Medulla oblongata (tissue), 1 donor: Measurements from ENCODE around the gene SDHAF3.
A peak's percentile ranks its signal among the peaks of the same experiment; 100 is the strongest.
"Not testable (repeated sequence)": the region's sequence is repeated elsewhere in the genome, so short reads cannot be mapped to it uniquely, and the experiment has no call there.

Source experiments
- DNase-seq: peaks from one replicate; pipeline ENCODE4 v3.0.0-alpha.2; 2015; ENCODE audit errors: extremely low spot score

The SDHAF3 gene

DNA sequence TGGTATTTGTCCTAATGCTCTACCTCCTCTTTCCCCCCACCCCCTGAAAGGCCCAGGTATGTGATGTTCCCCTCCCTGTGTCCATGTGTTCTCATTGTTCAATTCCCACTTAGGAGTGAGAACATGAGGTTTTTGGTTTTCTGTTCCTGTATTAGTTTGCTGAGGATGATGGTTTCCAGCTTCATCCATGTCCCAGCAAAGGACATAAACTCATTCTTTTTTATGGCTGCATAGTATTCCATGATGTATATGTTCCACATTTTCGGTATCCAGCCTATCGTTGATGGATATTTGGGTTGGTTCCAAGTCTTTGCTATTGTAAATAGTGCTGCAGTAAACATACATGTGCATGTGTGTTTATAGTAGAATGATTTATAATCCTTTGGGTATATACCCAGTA lies 5.6 kb downstream of the SDHAF3 start:
- DNase-seq: not testable (repeated sequence)

DNA sequence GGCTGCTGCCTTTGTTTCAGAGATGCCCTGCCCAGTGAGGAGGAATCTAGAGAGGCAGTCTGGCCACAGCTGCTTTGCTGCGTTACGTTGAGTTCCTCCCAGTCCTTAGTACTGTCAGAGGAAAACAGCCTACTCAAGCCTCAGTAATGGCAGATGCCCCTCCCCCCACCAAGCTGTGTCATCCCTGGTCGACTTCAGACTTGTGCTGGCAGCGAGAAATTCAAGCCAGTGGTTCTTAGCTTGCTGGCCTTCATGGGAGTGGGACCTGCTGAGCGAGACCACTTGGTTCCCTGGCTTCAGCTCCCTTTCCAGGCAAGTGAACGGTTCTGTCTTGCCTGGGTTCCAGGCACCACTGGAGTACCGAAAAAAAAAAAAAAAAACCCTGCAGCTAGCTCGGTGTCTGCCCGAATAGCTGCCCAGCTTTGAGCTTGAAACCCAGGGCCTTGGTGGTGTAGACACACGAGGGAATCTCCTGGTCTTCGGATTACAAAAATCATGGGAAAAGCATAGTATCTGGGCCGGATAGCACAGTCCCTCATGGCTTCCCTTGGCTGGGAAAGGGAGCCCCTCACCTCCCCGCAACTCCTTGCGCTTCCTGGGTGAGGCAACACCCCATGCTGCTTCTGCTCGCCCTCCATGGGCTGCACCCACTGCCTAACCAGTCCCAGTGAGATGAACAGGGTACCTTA lies 9.1 kb downstream of the SDHAF3 start:
- DNase-seq: no peak

DNA sequence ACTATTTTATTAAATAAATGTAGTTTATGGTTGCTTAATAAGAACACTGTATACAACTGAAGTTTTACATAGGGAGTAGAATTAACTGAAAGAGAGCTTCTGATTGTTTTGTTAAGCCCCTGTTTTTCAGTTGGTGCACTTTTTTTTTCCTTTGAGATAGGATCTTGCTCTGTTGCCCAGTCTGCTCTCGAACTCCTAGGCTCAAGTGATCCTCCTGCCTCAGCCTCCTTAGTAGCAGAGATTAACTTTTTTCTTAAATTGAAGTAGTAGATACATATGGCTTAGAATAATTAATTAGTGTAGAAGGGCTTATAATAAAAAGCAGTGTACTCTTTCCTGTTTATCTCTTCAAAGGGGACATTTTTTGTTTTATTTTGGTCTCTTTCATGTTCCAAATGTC lies 11.2 kb downstream of the SDHAF3 start:
- no peak for DNase-seq

DNA sequence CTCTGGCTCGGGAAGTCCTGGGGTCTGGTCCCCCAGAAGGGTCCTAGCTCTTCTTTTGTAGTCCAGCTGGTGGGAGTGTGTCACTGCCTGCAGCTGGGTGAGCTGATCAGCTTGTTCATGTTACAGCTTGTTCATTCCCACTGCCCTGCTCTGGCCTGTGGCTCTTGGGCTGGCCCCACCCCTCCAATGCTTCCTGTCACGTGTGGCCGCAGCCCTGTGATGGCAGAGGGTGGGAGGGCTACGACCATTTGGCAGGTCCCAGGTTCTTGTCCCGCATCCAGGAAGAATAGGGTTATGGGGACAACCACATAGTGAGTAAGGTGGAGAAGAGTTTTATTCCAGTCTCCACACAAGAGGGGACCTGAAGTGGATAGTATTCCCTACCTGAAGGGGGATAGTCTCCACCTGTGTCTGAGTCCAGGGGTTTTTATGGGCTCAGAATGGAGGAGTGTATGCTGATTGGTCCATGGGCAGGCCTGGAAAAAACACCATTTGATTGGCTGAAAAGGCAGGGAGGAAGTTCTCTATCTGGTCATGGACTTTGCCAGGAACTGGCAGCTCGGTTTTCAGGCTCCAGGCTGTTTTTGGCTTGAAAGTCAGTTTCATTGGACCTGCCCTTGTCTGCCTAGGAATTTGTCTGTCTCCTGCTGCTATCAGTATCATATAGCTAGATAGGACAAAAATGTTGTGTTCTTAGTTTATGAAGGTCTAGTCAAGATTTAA lies 13.1 kb downstream of the SDHAF3 start:
- DNase-seq: no peak

DNA sequence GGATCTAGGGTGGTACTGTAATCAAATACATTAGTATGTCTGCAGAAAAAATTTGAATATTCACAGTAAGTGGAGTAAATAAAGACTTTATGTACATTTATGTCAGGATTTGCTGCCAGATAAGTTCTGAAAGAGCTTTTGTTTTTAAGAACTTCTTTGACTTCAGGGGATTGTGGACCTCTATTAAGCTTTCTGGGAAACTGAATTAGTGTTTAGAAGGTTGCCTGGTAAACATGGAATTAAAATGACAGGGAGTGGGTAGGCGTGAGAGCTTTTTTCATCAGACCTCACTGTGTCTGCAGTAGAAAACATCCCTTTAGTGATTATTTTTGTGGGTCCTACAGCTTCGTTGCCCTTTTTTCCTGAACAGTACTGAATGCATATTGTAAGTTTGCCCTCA lies 15.7 kb downstream of the SDHAF3 start:
- DNase-seq: no peak

DNA sequence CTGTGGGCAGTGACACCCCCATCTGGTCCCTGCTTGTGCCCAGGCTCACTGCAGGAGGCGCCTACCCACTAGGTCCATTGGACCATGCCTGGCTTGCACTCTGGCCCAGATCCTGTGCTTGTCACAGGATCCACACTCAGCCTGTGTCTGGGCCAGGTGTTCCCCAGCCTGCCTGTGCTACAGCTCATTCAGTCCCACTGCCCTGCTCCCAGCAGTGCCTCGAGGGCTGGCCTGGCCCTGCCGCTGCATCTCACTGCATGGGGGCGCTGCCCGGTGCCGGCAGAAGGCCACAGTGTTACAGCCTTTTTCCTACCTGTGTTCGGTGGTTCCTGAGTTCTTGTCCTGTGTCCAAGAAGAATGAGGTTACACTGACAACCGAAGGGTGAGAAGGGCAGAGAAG lies 21.3 kb downstream of the SDHAF3 start:
- no peak for DNase-seq

DNA sequence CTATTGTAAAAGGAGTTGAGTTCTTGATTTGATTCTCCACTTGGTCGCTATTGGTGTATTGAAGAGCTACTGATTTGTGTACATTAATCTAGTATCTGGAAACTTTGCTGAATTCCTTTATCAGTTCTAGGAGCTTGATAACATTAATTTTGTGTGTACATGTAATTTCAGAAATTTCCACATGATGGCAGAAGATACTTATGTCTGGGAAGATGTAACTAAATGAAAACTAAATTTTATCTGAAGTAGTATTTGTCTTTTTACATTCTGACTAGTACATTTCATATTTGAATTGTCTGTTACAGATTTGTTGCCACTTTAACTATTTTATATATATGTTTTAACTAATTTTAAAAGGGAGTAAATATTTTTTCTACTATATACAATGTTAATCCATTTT lies 27.6 kb downstream of the SDHAF3 start:
- DNase-seq: peak; percentile 49

DNA sequence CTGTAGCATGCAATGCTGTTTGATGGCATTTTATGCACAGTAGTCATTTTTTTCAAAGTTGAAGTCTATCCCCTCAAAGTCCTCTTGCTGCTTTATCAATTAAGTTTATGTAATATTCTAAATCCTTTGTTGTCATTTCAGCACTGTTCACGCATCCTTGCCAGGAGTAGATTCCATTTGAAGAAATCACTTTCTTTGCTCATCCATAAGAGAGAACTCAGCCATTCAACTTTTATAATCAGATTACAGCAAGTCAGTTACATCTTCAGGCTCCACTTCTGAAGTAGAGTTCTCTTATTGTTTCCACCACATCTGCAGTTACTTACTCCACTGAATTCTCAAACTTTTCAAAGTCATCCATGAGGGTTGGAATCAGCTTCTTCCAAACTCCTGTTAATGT lies 32.3 kb downstream of the SDHAF3 start:
- DNase-seq: no peak

DNA sequence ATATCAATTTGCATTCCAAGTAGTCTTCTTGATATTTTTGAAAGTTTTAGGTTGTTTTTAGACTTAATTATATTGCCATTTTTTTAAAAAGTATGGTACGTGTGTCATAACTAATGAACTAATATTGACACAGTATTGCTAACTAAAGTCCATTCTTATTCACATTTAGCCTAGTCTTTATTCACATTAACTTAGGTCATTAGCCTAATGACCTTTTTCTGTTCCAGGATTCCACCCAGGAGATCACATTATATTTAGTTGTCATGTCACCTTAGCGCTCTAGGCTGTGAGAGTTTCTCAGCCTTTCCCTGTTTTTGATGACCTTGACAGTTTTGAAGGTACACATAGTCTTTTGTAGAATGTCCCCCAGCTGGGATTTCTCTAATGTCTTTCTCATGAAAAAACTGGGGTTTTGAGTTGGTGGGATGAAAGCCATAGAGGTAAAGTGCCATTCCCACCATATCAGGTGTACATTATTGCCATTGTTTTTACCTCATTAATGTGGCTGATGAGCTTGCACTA lies 38.5 kb downstream of the SDHAF3 start:
- no peak for DNase-seq

DNA sequence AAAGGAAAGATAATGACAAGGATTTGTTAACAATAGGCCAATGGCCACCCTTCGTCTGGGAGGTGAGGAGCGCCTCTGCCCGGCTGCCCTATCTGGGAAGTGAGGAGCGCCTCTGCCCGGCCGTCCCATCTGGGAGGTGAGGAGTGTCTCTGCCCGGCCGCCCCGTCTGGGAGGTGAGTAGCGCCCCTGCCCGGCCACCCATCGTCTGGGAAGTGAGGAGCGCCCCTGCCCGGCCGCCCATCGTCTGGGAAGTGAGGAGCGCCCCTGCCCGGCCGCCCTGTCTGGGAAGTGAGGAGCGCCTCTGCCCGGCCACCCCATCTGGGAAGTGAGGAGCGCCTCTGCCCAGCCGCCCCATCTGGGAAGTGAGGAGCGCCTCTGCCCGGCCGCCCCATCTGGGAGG lies 42.5 kb downstream of the SDHAF3 start:
- not testable (repeated sequence) for DNase-seq

DNA sequence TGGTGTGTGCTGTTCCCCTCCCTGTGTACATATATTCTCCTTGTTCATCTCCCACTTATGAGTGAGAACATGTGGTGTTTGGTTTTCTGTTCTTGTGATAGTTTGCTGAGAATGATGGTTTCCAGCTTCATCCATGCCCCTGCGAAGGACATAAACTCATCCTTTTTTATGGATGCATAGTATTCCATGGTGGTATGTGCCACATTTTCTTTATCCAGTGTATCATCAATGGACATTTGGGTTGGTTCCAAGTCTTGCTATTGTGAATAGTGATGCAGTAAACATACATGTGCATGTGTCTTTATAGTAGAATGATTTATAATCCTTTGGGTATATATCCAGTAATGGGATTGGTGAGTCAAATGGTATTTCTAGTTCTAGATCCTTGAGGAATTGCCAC lies 44.1 kb downstream of the SDHAF3 start:
- not testable (repeated sequence) for DNase-seq

DNA sequence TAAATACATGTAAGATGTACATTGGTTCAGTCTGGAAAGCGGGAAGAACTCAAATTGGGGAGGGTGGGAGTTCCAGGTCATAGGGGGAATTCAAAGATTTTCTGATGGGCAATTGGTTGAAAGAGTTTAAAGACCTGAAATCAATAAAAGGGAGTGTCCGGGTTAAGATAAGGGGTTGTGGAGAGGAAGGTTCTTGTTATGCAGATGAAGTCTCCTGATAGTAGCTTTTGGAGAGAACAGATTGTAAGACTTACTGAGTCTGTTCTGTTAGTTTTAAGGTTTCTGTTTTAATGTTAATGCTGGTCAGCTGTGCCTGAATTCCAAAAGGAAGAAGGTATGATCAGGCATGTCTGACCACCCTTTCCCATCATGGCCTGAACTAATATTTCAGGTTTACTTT lies 48.8 kb downstream of the SDHAF3 start:
- DNase-seq: no peak

DNA sequence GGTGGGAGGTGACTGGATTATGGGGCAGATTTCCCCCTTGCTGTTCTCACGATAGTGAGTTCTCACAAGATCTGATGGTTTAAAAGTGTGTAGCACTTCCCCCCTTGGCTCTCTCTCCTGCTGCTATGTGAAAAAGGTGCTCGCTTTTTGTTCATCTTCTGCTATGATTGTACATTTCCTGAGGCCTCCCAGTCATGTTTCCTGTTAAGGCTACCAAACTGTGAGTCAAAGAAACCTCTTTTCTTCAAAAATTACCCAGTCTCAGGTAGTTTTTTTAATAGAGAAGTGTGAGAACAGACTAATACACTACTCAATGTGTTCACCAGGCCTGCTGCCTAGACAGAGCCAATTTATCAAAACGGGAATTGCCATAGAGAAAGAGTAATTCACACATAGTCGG lies 49.7 kb downstream of the SDHAF3 start:
- DNase-seq: no peak

DNA sequence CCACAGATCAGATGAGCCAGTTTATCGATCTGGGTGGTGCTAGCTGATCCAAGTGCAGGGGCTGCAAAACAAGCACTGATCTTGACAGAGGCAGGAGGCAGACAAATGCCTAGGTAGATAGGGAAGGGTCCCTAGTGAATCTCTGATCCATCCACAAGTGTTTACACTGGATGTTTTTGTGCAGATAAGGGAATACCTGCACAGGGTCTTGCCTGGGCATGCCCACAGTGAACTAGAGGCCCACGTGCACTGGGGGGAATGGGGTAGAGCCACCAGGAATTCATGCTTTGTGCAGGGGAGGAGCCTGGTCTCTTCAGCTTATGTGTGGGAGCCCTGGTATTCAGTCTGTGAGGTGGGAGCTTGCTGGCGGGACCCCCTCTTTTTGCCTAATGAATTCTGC lies 50.3 kb downstream of the SDHAF3 start:
- DNase-seq: no peak

DNA sequence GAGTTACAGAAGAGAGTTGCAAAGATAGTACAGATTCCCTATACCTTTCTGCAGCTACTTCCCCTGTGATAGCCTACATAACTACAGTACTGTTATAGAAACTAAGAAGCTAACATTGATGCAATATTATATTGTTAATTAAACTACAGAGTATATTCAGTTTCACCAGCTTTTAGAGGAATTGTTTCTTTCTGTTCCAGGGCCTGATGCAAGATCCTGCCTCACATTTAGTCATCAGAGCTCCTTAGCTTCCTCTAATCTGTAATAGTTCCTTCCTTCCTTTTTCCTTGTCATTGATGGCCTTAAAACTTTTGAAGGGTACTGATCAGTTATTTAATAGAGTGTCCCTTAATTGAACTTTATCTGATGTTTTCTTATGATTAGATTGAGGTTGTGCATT lies 56.8 kb downstream of the SDHAF3 start:
- DNase-seq: no peak

DNA sequence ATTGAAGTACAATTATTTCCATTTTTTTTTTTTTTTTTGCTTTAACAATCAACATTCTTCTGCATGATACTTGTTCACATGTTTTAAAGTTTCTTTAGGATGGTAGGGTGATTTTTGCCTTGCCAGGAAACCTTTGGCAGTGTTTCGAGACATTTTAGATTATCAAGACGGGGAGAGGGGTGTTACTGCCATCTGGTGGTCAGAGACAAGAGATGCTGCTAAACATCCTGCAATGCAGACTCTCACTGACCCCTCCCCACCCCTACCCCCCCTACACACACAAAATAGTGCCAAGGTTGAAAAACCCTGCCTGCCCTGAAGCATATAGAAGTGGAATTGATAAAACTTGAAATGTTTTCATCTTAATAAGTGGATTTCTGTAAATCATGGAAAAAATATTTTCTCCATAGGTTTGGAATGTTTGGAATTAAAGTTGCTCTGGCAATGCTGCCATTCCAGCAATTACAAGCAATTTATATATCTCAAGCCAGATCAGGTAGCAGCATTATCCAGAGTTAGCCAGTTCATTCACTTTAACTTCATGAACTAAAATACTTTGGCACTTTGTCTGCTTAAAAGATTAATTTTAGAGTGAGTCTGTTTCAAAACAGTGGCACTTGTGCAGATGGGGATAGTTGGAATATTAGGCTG lies 62.1 kb downstream of the SDHAF3 start:
- peak; percentile 86 for DNase-seq

DNA sequence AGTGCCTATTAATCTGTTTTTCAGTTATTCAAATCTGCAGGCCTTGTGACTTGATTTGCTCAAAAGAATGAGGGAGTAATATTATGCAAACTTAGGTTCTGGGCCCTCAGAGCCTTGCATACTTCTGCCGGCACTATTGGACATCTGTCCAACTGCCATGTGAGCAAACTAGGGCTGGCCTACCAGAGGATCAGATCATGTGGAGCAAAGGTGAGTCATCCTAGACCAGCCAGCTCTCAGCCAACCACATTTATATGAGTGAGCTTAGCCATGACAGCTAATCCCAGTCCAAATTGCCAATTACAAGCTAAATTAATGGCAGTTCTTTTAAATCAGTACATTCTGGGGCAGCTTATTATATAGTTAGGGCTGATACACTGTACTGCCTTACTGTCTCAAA lies 69.6 kb downstream of the SDHAF3 start:
- DNase-seq: no peak

DNA sequence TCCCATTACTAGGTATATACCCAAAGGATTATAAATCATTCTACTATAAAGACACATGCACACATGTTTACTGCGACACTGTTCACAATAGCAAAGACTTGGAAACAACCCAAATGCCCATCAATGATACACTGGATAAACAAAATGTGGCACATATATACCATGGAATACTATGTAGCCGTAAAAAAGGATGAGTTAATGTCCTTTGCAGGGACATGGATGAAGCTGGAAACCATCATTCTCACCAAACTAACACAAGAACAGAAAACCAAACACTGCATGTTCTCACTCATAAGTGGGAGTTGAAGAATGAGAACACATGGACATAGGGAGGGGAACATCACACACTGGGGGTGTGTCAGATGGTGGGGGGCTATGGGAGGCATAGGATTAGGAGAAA lies 78.7 kb downstream of the SDHAF3 start:
- not testable (repeated sequence) for DNase-seq

DNA sequence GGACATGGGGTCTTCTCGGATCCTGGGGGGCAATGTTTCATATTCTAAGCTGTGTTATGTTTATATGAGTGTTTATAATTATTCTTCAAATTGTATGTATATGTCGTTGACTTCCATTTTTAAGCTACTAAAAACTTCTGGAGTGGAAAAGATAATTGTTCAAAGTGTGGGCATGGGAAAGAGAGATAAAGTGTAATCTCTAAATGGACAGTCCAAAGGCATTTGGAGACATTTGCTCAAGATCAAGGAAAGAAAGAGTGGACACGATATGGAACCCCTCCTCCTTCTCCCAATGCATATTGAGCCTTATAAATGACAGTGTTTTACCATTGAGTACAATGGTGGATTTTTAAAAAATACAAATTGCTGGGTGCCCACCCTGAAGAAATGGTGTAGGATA lies 81.1 kb downstream of the SDHAF3 start:
- no peak for DNase-seq

DNA sequence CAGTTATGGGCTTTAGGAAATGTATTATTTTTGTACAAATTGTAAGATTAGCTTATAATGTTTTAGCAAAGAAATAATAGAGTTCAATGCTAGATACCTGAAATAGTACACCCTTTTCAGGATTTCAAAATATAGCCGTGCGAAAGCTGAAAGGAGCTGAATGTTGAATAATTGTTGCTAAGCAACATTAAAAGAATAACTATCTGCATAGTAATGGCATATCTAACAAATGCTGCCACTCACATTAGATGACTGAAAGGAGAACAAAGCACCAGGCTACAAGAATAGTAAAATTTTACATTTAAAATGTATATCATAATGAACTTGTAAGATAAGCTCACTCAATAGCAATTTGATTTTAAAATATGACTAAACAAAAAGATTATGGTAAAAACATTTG lies 82.5 kb downstream of the SDHAF3 start:
- DNase-seq: no peak

DNA sequence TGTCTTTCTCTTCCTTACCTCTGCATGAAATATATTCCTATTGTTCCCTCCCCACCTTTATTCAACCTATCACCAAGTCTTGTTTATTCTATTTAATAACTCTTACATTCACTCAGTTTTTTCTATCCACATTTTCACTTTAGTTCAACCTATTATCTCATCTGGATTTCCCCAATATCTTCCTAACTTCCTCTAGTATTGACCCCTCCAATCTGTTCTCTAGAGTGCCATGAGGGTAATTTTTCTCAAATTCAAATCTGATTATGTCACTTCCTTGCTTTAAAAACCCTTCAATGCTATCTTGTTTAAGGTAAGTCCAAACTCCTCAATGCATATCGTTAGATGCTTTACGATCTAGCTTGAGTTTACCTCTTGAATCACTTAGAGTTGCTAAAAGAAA lies 86.5 kb downstream of the SDHAF3 start:
- no peak for DNase-seq

DNA sequence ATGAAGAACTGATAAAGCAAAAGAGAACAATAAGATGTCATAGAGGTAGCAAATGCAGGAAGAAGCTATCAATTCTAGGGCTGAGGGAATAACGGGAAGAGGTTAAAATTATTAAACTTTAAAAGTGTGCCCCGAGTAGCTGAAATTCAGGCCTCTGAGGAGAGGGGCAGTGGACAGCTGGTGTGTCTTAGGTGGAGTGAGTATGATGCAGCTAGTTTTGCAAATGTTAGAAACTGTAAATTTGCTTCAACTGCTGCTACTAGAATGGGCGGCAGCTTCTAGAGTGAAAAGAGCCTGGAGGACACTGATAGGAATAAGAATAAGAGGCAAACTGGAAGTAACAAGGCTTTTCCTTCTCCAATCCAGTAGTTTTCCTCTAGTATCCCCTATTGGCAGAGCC lies 87.3 kb downstream of the SDHAF3 start:
- no peak for DNase-seq

DNA sequence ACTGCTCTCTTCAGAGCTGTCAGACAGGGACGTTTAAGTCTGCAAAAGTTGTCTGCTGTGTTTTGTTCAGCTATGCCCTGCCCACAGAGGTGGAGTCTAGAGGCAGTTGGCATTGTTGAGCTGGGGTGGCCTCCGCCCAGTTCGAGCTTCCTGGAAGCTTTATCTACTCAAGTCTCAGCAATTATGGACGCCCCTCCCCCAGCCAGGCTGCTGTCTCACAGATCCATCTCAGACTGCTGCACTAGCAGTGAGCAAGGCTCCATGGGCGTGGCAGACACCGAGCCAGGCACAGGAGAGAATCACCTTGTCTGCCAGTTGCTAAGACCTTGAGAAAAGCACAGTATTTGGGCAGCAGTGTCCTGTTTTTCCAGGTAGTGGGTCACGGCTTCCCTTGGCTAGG lies 98.1 kb downstream of the SDHAF3 start:
- DNase-seq: no peak
